T1000 (cell line): Measurements from ENCODE around the gene ROCK2.
"Not testable (repeated sequence)": the region's sequence is repeated elsewhere in the genome, so short reads cannot be mapped to it uniquely, and the experiment has no call there.

Experiments
- DNase-seq: peaks from one replicate; lab custom pipeline; 2025; ENCODE audit warnings: mixed read lengths; lab: John Stamatoyannopoulos, UW

Gene ROCK2

GRCh38 chr2:11179196-11179595 is 165.2 kb downstream of the ROCK2 start:
- DNase-seq: no peak

- no peak for DNase-seq
Observed at GRCh38 chr2:11177871-11178690, 166.4 kb downstream of the ROCK2 start.

DNA sequence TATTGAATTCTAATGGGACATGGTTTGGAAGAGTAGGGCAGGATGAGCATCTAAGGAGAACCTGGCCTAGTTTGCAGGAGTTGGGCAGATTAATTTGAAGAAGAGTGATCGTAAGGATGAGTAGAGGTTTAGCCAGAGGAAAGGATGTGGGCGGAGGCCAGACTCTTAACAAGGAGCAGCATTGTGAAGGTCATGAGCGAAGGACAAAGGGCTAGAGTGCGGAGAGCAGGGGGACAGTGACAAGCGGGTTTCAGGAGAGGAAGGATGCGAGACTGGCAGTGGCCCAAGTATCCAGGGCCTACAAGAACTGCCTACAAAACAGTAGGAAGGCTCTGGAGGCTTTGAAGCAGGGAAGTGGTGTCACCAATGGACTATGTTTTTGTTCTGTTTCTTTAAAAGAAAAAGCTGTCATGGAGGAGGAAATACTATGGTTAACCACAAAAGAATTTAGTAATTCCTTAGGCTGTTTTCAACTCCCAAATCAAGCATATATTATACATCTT is 169.1 kb downstream of the ROCK2 start:
- DNase-seq: no peak

- DNase-seq: no peak
Observed at GRCh38 chr2:11174222-11174621, 170.2 kb downstream of the ROCK2 start.

DNA sequence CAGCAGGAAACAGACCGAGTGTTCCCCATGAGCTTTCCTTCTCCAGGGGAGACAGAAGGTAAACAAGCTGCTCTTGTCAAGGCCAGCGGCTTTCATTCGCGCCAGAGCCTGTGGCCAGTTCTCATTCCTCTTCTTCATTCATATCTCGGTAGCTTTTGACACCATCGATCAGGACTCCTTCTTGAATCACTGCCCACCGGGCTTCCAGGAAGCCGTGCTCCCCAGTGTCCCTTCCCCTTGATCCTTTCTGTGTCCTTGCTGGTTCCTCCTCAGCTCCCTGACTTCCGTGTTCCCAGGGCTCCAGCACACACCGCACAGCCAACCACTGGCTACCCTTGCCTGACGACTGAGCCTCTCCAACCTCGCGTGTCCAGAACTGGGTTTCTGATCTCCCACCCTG is 175.1 kb downstream of the ROCK2 start:
- no peak for DNase-seq

GRCh38 chr2:11168488-11168887 is 175.9 kb downstream of the ROCK2 start:
- no peak for DNase-seq

DNA sequence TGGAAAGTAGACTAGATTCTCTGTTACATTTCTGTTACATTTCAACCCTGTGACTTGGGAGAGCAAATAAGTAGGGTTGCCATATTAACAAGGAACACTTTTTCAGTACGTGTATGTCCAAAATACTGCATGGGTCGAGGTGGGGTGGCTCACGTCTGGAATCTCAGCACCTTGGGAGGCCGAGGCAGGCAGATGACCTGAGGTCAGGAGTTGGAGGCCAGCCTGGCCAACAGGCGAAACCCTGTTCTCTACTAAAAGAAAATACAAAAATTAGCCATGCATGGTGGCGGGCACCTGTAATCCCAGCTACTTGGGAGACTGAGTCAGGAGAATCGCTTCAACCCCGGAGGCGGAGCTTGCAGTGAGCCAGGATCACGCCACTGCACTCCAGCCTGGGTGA is 178.0 kb downstream of the ROCK2 start:
- no peak for DNase-seq

DNA sequence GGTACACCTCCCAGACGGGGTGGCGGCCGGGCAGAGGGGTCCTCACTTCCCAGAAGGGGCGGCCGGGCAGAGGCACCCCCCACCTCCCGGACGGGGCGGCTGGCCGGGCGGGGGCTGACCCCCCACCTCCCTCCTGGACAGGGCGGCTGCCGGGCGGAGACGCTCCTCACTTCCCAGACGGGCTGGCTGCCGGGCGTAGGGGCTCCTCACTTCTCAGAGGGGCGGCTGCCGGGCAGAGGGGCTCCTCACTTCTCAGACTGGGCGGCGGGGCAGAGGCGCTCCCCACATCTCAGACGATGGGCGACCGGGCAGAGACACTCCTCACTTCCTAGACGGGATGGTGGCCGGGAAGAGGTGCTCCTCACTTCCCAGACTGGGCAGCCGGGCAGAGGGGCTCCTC is 179.4 kb downstream of the ROCK2 start:
- not testable (repeated sequence) for DNase-seq

DNA sequence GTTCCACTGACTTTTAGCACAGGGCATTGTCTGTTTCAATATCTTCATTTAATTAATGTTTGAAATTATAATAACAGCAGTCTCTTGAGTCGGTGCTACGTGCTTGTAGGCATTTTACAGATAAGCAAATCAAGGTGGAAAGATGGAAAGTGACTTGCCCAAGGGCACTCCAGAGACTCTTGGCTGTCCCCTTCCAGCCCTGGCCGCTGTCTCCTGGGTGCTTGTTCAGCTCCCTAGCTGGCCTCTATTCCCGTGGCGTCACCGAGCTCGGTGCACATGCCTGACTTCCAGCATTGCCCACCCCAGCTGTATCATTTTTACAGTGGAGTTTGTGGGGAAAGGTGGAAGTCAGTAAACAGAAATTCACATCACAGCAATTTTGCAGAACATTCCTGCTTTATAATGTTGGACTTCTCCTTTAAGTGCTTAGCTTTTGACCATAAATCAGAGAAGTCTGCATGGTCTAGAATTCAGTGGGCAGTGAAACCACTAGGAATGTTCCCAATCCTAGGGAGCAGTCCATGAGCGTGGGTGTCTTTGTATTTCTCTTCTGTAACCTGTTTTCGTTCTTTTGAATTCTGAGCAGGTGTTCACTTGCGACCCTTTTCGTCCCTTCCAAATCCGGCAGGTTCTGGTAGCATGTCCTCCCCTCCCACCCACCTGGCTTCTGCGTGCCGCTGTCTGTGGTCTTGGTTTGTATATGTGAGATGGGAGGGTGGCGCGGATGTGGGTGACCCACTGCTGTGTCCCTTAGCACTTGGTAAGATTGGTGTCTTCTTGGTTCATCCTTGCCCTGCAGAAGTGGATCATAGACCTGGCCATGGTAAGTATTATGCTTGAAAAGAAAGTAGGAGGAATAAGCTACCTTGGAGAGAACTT is 180.8 kb downstream of the ROCK2 start:
- DNase-seq: no peak

GRCh38 chr2:11161747-11162146 is 182.7 kb downstream of the ROCK2 start:
- DNase-seq: no peak

- DNase-seq: no peak
Observed at GRCh38 chr2:11160731-11161455, 183.5 kb downstream of the ROCK2 start.

GRCh38 chr2:11160256-11160655 is 184.2 kb downstream of the ROCK2 start:
- DNase-seq: no peak

DNA sequence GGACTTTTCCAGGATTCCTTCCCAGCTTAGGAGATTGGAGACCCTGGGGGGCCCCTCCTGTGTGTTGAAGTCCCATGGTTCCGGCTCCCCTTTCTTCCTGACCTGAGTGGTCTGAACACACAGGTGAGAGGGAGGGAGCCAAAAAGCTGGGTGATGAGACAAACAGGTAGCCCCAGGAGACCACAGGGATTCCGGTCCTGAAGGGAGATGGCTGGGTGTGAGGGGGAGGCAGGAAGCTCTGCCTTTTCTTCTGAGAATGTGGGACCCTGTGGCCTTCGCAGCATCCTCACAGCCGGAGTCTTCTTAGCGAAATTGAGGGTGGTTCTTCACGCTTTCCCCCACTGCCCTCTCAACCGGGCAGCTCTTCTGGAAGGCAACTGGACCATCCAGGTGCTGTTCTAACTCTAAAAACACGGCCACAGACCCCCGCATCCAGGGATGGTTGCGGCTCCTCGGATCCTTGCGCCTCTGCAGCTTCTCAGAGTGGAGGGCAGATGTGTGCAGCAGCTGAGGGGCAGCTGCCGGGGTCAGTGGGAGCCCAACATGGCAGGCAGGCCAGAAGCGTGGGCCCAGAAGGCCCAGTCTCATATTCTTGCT is 184.8 kb downstream of the ROCK2 start:
- DNase-seq: no peak

- DNase-seq: no peak
Observed at GRCh38 chr2:11158916-11159573, 185.4 kb downstream of the ROCK2 start.

- DNase-seq: no peak
Observed at GRCh38 chr2:11157731-11158130, 186.7 kb downstream of the ROCK2 start.

DNA sequence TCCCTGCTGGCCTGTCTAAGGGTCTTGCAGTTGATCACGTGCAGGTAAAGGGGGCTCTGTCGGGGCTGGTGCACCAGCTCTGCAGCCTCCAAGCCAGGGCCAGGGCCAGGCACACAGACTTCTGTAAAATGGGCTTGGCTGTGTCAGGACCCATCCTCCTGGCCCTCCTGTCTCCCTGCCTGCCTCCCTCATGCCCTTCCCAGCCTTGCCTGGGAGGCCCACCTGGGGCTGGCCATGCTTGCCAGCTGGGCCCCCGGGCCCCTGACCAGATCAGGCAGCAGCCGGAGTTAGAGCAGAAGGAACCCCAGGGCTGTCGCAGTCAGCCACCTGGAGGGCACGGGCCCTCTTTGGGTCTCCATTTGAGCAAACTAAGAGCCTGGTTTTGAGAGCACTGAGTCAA is 187.1 kb downstream of the ROCK2 start:
- no peak for DNase-seq

DNA sequence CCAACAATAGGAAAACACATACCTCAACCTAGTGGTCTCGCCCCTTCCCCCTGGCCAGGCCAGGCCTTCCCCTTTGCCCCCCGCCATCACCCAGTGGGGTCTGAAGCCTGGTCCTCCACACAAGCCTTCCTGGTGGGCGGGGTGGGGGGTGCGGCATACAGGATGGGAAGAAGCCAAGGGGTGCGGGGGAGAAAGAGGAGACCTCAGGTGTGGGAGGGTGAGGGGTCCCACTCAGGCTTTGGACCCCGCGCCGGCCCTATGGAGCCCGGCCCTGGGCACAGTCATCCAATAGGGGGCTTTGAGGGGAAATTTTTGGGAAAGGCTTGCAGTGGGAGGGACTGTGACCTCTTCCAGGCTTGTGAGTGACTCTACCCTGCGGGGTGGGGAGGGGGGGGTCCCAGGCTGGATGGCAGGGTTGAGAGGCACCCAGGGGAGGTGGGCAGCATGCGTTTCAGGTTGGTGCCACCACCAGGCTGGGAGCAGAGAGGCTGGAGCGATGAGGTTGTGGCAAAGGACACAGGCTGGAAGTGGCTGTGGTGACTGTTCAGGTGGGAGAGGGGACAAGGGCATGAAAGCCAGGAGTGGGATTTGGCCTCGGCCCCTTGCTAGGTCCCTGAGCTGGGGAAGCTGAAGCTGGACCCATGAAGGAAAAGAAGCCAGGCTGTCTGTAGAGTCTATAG is 187.9 kb downstream of the ROCK2 start:
- no peak for DNase-seq

DNA sequence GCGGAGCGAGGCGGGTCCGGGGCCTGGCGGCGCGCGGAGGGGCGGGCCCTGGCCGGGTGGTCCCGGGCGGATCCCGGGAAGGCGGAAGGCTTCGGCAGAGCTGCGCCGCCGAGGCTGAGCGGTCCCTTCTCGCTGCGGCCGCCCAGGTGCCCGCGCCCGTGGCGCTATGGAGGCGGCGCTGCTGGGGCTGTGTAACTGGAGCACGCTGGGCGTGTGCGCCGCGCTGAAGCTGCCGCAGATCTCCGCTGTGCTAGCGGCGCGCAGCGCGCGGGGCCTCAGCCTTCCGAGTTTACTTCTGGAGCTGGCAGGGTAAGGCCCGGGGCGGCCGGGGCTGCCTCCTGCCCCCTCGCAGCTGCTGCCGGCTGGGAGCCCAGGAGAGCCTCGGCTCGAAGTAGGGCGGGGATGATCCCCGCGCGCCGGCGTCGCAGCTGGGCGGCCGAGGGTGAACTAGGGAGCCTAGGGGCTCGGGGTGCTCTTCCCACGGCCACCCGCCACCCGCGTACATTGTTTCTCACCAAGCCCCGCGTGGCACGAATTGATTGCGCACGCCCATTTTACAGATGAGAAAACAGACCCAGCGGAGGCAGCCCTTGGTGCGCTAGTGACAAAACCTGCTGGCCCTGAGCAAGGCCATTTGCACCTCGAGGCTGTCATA is 188.9 kb downstream of the ROCK2 start, which contains the start of gene SLC66A3:
Gene SLC66A3 (plus strand): TSS at position 87 of the 655 bp plus-strand sequence. CDS start 80 bp downstream, at position 167.
- peak; percentile 86 for DNase-seq

DNA sequence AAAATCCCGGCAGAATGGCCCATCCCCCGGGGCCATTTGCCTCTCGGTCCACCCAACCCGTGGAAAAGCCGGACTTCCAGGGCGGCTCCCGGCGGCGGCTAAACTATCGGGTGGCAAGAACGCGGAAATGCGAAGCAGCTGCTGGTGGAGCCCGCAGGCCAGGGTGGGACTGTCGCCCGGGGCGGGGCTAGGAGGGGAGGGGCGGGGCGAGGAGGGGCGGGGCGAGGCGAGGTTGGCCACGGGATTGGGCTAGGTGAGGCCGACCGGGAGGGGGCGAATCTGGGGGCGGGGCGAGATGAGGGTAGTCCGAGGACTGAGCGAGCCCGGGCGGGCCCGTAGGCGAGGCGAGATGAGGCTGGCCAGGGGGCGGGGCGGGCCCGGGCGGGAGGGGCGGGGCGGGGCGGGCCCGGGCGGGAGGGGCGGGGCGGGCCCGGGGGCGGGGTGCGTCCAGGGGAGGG is 189.5 kb downstream of the ROCK2 start:
- peak; percentile 92 for DNase-seq
